Measurements from ENCODE around the gene SEC23A. TPM values are rescaled to one million over a fixed set of nuclear protein-coding genes. Genes with fewer than 3 reads are reported as not detected.

SEC23A gene
- total and polyA plus RNA-seq, 2 of the 13 experiments (the other 11 are each of a cell fraction or from before 2014, with no cell fraction given): 403 to 887 TPM

GRCh38 chr14:39145266-39145966 lies 42.4 kb upstream of the SEC23A start (continued):
- TF ChIP-seq ZNF407 (CRISPR knock-in tag; IDR thresholded peaks at IDR 0.05; ENCODE audit: not compliant biosample characterization): no peak
- peak; percentile 41; the same call in 1 of the 3 replicates for TF ChIP-seq MXI1 (IDR thresholded peaks at IDR 0.05; ENCODE audit: borderline replicate concordance, low read depth, low read length)
- no peak for TF ChIP-seq ZNF34 (CRISPR knock-in tag; IDR thresholded peaks at IDR 0.05; ENCODE audit: borderline replicate concordance)
- TF ChIP-seq ZNF225 (CRISPR knock-in tag; IDR thresholded peaks at IDR 0.05): no peak
- peak; percentile 47 for TF ChIP-seq PHF5A (CRISPR knock-in tag; IDR thresholded peaks at IDR 0.05; ENCODE audit: low read depth, unreplicated experiment)
- no peak for TF ChIP-seq ZNF746 (CRISPR knock-in tag; IDR thresholded peaks at IDR 0.05)
- 0 out of 2 replicates have a peak, but pooled peaks have one; percentile 15 for TF ChIP-seq TOPORS (CRISPR knock-in tag; IDR thresholded peaks at IDR 0.05)
- peak; percentile 33; the same call in 1 of the 2 replicates for TF ChIP-seq ZSCAN25 (CRISPR knock-in tag; IDR thresholded peaks at IDR 0.05)
- TF ChIP-seq ZNF451 (CRISPR knock-in tag; IDR thresholded peaks at IDR 0.05): no peak
- no peak for TF ChIP-seq ONECUT2 (CRISPR knock-in tag; IDR thresholded peaks at IDR 0.05)
- TF ChIP-seq THRA (CRISPR knock-in tag; IDR thresholded peaks at IDR 0.05; ENCODE audit: borderline replicate concordance): peak; percentile 98
- TF ChIP-seq MTF2 (CRISPR knock-in tag; IDR thresholded peaks at IDR 0.05; ENCODE audit: borderline replicate concordance): no peak
- TF ChIP-seq, protein P1, sequence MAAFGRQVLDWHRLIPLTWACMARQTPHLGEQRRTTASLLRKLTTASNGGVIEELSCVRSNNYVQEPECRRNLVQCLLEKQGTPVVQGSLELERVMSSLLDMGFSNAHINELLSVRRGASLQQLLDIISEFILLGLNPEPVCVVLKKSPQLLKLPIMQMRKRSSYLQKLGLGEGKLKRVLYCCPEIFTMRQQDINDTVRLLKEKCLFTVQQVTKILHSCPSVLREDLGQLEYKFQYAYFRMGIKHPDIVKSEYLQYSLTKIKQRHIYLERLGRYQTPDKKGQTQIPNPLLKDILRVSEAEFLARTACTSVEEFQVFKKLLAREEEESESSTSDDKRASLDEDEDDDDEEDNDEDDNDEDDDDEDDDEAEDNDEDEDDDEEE (CRISPR knock-in tag; IDR thresholded peaks at IDR 0.05): no peak
- TF ChIP-seq ZNF766 (CRISPR knock-in tag; IDR thresholded peaks at IDR 0.05; ENCODE audit: borderline replicate concordance): peak; percentile 77; the same call in 1 of the 2 replicates
- no peak for TF ChIP-seq ZFAT (CRISPR knock-in tag; conservative IDR thresholded peaks at IDR 0.05)
- TF ChIP-seq JUNB (CRISPR knock-in tag; IDR thresholded peaks at IDR 0.05; ENCODE audit: borderline replicate concordance): no peak
- TF ChIP-seq MXD4 (CRISPR knock-in tag; IDR thresholded peaks at IDR 0.05): peak; percentile 26; the same call in 1 of the 2 replicates
- TF ChIP-seq AHR (CRISPR knock-in tag; IDR thresholded peaks at IDR 0.05): no peak
